DND-41 (cell line): Measurements from ENCODE around the gene PC.

Experiments used
- ATAC-seq: fragments of 200-7000 bp; cut with Tn5 transposase; 3 replicates; pipeline ENCODE4 v1.9.1; 2021; ENCODE audit warnings: low read depth; ENCODE audit not compliant: insufficient read depth
- DNase-seq: peaks from one replicate; pipeline ENCODE4 v3.0.0-alpha.2; 2020
- H2AFZ ChIP-seq: 2 replicates; pipeline ENCODE4 v1.6.0; 2012; ENCODE audit warnings: low read depth, low read length
- H3K27ac ChIP-seq: 2 replicates; pipeline ENCODE4 v1.5.1; 2012; ENCODE audit warnings: low read length, inconsistent platforms
- H3K27me3 ChIP-seq: fragments of 200-600 bp; sonication (generic); 2 replicates; pipeline ENCODE4 v1.6.0; 2012; ENCODE audit warnings: low read length, mild to moderate bottlenecking, inconsistent platforms; ENCODE audit not compliant: insufficient read depth, poor library complexity
- H3K36me3 ChIP-seq: 2 replicates; pipeline ENCODE4 v1.5.1; 2012; ENCODE audit warnings: low read length, inconsistent platforms; ENCODE audit not compliant: insufficient read depth
- H3K4me1 ChIP-seq: 2 replicates; pipeline ENCODE4 v1.5.1; 2012; ENCODE audit warnings: mild to moderate bottlenecking, low read length; ENCODE audit not compliant: insufficient read depth
- H3K4me2 ChIP-seq: 2 replicates; pipeline ENCODE4 v1.6.0; 2012; ENCODE audit warnings: mild to moderate bottlenecking, moderate library complexity, low read length, inconsistent platforms; ENCODE audit not compliant: insufficient read depth
- H3K4me3 ChIP-seq, 2 experiments: fragments of 200-600 bp in 1 of 2; shearing (Covaris generic) in 1 of 2; 2 replicates each; pipeline ENCODE4 v1.5.1; 2012 to 2016; ENCODE audit warnings: inconsistent platforms in 2 of 2, low read length in 2 of 2, mild to moderate bottlenecking in 2 of 2, low read depth in 1 of 2, moderate library complexity in 1 of 2
- H3K79me2 ChIP-seq: 2 replicates; pipeline ENCODE4 v1.6.0; 2012; ENCODE audit warnings: low read length, inconsistent platforms; ENCODE audit not compliant: insufficient read depth
- H3K9ac ChIP-seq: 2 replicates; pipeline ENCODE4 v1.6.0; 2012; ENCODE audit warnings: low read depth, mild to moderate bottlenecking, inconsistent platforms, low read length, moderate library complexity
- H3K9me3 ChIP-seq: 2 replicates; pipeline ENCODE4 v1.5.1; 2012; ENCODE audit warnings: low read length, moderate library complexity, mild to moderate bottlenecking, inconsistent platforms; ENCODE audit not compliant: insufficient read depth, severe bottlenecking
- H4K20me1 ChIP-seq: 2 replicates; pipeline ENCODE4 v1.6.0; 2012; ENCODE audit warnings: low read length; ENCODE audit not compliant: insufficient read depth
- EZH2 ChIP-seq: IDR thresholded peaks from 3 replicates; pipeline ENCODE4 v1.6.1; 2012; ENCODE audit warnings: borderline replicate concordance, low read depth, mild to moderate bottlenecking, moderate library complexity, low read length, inconsistent platforms; ENCODE audit not compliant: severe bottlenecking
- TF ChIP-seq, protein P1 (sequence below): IDR thresholded peaks from 2 replicates; pipeline ENCODE4 v1.5.1; 2012; ENCODE audit warnings: borderline replicate concordance, low read length, moderate library complexity, mild to moderate bottlenecking; ENCODE audit not compliant: poor library complexity, severe bottlenecking; ENCODE audit errors: extremely low read depth

PC gene

DNA sequence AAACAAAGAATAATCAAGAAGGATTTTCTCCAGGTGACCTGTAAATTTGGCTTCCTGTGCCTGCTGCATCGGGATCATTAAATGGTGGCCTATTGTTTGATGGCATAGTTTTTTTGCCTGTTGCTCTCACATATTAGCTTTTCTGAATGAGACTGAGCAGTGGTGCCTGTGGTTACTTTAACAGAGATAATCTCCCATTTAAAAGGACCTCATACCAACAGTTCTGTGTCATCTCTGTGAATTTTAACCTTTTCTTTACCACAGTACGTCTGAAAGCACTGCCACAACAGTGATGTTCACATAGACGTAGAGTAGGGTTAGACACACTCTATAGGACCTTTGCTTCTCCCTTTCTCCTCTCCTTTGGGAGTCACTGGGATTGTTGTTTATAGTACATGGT lies 137.8 kb downstream of the PC start:
- no peak for DNase-seq
- no peaks in the 10 kb centered on the region for H4K20me1 ChIP-seq
- no peak for TF ChIP-seq EZH2
- TF ChIP-seq, protein P1, sequence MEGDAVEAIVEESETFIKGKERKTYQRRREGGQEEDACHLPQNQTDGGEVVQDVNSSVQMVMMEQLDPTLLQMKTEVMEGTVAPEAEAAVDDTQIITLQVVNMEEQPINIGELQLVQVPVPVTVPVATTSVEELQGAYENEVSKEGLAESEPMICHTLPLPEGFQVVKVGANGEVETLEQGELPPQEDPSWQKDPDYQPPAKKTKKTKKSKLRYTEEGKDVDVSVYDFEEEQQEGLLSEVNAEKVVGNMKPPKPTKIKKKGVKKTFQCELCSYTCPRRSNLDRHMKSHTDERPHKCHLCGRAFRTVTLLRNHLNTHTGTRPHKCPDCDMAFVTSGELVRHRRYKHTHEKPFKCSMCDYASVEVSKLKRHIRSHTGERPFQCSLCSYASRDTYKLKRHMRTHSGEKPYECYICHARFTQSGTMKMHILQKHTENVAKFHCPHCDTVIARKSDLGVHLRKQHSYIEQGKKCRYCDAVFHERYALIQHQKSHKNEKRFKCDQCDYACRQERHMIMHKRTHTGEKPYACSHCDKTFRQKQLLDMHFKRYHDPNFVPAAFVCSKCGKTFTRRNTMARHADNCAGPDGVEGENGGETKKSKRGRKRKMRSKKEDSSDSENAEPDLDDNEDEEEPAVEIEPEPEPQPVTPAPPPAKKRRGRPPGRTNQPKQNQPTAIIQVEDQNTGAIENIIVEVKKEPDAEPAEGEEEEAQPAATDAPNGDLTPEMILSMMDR: no peak
- H2AFZ ChIP-seq: no peak overlapping the region
- no peak overlapping the region for H3K4me3 ChIP-seq
- no peak overlapping the region for H3K27ac ChIP-seq
- H3K27me3 ChIP-seq: no peaks in the 10 kb centered on the region
- no peak overlapping the region for H3K4me2 ChIP-seq
- no peak for ATAC-seq
- no peaks in the 10 kb centered on the region for H3K36me3 ChIP-seq
- no peaks in the 10 kb centered on the region for H3K4me1 ChIP-seq
- no peaks in the 10 kb centered on the region for H3K79me2 ChIP-seq
- H3K9ac ChIP-seq: no peak overlapping the region
- H3K9me3 ChIP-seq: no peaks in the 10 kb centered on the region

DNA sequence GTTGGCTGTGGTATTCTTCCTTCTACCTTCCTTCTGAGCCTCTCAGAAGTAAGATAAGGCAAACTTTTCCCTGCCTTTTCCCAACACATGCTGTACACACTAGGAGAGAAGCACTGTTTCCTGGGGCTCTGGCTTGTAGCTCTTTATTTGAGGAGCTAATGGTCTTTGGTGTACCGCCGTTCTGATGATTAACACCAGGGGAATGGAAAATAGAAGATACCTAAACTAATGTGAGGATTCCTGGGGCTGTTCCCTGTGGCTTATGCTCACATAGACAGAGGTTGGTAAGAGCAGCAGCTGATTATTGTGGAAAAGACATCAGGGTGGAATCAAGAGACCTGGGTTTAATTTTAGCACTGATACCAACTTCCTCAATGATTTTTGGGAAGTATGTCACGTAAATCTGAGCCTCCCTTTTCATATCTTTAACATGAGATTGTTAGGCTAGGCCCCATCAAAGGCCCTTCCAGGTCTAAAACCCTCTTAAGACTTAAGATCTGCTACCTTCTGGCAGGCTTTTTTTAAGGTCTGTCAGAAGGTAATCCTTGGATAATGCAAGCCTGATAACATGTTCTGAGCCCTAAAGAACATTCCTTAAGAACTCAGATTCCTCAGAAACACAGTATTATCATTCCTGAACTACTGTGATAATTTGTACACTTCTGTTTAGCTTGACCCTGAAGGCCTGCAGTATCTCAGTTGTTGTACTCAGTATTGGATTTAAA lies 139.8 kb downstream of the PC start:
- TF ChIP-seq EZH2: no peak
- TF ChIP-seq, protein P1: no peak
- no peak for ATAC-seq
- Histone ChIP-seq H3K79me2 (no peaks in the 10 kb centered on the region), H2AFZ (no peak overlapping the region), H3K4me1 (no peaks in the 10 kb centered on the region), H3K4me2 (no peak overlapping the region), H3K4me3 (no peak overlapping the region), H3K27me3 (no peaks in the 10 kb centered on the region), H3K27ac (no peak overlapping the region), H4K20me1 (no peaks in the 10 kb centered on the region), H3K9me3 (no peaks in the 10 kb centered on the region), H3K36me3 (no peaks in the 10 kb centered on the region), H3K9ac (no peak overlapping the region)
- no peak for DNase-seq

DNA sequence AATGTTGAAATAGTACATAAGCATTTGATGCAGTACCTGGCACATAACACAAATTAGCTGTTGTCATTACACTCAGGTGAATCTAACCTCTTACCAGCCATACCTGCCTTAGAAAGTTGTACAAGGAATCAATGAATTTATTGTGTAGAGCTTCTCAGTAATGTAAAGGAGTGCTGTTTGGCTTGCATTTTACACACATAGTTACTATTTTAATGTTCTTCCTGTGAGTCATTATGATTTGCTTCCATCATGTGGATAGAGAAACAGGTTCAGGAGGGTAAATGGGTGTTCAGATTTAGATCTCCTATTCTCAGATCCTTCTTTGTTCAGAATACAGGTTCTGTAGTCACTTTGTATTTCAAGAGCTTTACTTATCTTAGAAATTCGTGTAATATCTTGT lies 142.5 kb downstream of the PC start:
- H2AFZ ChIP-seq: no peak overlapping the region
- H3K4me3 ChIP-seq: no peak overlapping the region
- DNase-seq (no peak), ATAC-seq (no peak)
- no peaks in the 10 kb centered on the region for H3K4me1 ChIP-seq
- no peak overlapping the region for H3K9ac ChIP-seq
- H3K36me3 ChIP-seq: no peaks in the 10 kb centered on the region
- H3K79me2 ChIP-seq: no peaks in the 10 kb centered on the region
- no peak overlapping the region for H3K27ac ChIP-seq
- TF ChIP-seq, protein P1: no peak
- no peak for TF ChIP-seq EZH2
- no peaks in the 10 kb centered on the region for H3K9me3 ChIP-seq
- H4K20me1 ChIP-seq: no peaks in the 10 kb centered on the region
- no peaks in the 10 kb centered on the region for H3K27me3 ChIP-seq
- no peak overlapping the region for H3K4me2 ChIP-seq
